OCI-LY7 (cell line): ENCODE measurements around the gene TIMP4. TPM values are rescaled to one million over a fixed set of nuclear protein-coding genes. Genes with fewer than 3 reads are reported as not detected.

Experiments
- BruUV-seq: library from RNA; stranded (reverse); fragments of 400-500 nt; replicated peaks from 2 replicates; lab custom pipeline; 2021; lab: Mats Ljungman, UMichigan
- CTCF ChIA-PET: fragments of 300-600 bp; sonication (Branson Sonifier 250); formaldehyde crosslinking; loops from one replicate; lab custom pipeline; 2022; ENCODE audit warnings: antibody characterized with exemption; ENCODE audit not compliant: unreplicated experiment; lab: Charles Lee
- POLR2A ChIA-PET: fragments of 300-600 bp; sonication (Branson Sonifier 250); formaldehyde crosslinking; loops from one replicate; lab custom pipeline; 2022; ENCODE audit warnings: antibody characterized with exemption; lab: Charles Lee
- DNase-seq: peaks from one replicate; pipeline ENCODE4 v3.0.0-alpha.2; 2015; ENCODE audit warnings: low spot score
- H2AFZ ChIP-seq: fragments of 200-600 bp; sonication (generic), shearing (Covaris generic); 2 replicates; pipeline ENCODE4 v1.6.1; 2014; ENCODE audit warnings: mild to moderate bottlenecking, antibody characterized with exemption, low read length, moderate library complexity
- H3K27ac ChIP-seq: fragments of 200-600 bp; sonication (generic); 2 replicates; pipeline ENCODE4 v1.5.1; 2014; ENCODE audit warnings: mixed run types, low read depth, mild to moderate bottlenecking, moderate library complexity, low read length, inconsistent platforms; ENCODE audit not compliant: poor library complexity, severe bottlenecking
- H3K36me3 ChIP-seq: fragments of 200-600 bp; sonication (generic); 2 replicates; pipeline ENCODE4 v1.6.1; 2014; ENCODE audit warnings: mild to moderate bottlenecking, antibody characterized with exemption, low read length, moderate library complexity, mixed read lengths; ENCODE audit not compliant: insufficient read depth
- H3K4me1 ChIP-seq: fragments of 200-600 bp; sonication (generic); 2 replicates; pipeline ENCODE4 v1.5.1; 2014; ENCODE audit warnings: mild to moderate bottlenecking, low read length; ENCODE audit not compliant: insufficient read depth, poor library complexity, severe bottlenecking
- H3K4me2 ChIP-seq: fragments of 200-600 bp; sonication (generic); 2 replicates; pipeline ENCODE4 v1.6.1; 2014; ENCODE audit warnings: mild to moderate bottlenecking, low read length
- H3K4me3 ChIP-seq: fragments of 200-600 bp; sonication (generic); 2 replicates; pipeline ENCODE4 v1.5.1; 2014; ENCODE audit warnings: mild to moderate bottlenecking, low read depth, low read length; ENCODE audit not compliant: poor library complexity, severe bottlenecking
- H3K79me2 ChIP-seq: fragments of 200-600 bp; sonication (generic); 2 replicates; pipeline ENCODE4 v1.6.1; 2016; ENCODE audit warnings: low read depth, mild to moderate bottlenecking, low read length, moderate library complexity, mixed read lengths; ENCODE audit not compliant: insufficient read depth
- H3K9me2 ChIP-seq: fragments of 200-600 bp; sonication (generic); 2 replicates; pipeline ENCODE4 v1.6.1; 2016; ENCODE audit warnings: mild to moderate bottlenecking, low read length, mixed read lengths; ENCODE audit not compliant: insufficient read depth
- H3K9me3 ChIP-seq: fragments of 200-600 bp; sonication (generic); 2 replicates; pipeline ENCODE4 v1.6.1; 2014; ENCODE audit warnings: mild to moderate bottlenecking, mixed run types, low read length, mixed read lengths
- H4K20me1 ChIP-seq: fragments of 200-600 bp; sonication (generic); 2 replicates; pipeline ENCODE4 v1.6.1; 2014; ENCODE audit warnings: mild to moderate bottlenecking, antibody characterized with exemption, low read length, moderate library complexity, mixed read lengths; ENCODE audit not compliant: insufficient read depth
- EZH2phosphoT487 ChIP-seq: fragments of 200-600 bp; sonication (generic); IDR thresholded peaks from 2 replicates; pipeline ENCODE4 v1.6.1; 2018; ENCODE audit warnings: low read depth, borderline replicate concordance, mild to moderate bottlenecking, mixed run types, antibody characterized with exemption, low read length, moderate library complexity, mixed read lengths
- intact Hi-C: fragments of 100-400 bp; cut with micrococcal nuclease; formaldehyde crosslinking; loops from one replicate; pipeline ENCODE4 v1.10.0; 2022; ENCODE audit not compliant: unreplicated experiment
- total RNA-seq, 2 experiments: library from RNA; depleted of rRNA in 1 of 2; stranded (reverse); fragments of >200 nt in 1 of 2; shearing (Covaris generic) in 1 of 2; gene quantifications; 2 replicates each; pipeline ENCODE4 v1.2.3, GENCODE V29; 2014 to 2022
- TF ChIP-seq, protein P1 (sequence below): fragments of 200-600 bp; sonication (generic); conservative IDR thresholded peaks from 2 replicates; pipeline ENCODE4 v1.5.1; 2014; ENCODE audit warnings: mild to moderate bottlenecking, antibody characterized with exemption, low read length, moderate library complexity, mixed read lengths

TIMP4 gene
- total RNA-seq, 2 experiments from 2014 or later, result not detected

DNA sequence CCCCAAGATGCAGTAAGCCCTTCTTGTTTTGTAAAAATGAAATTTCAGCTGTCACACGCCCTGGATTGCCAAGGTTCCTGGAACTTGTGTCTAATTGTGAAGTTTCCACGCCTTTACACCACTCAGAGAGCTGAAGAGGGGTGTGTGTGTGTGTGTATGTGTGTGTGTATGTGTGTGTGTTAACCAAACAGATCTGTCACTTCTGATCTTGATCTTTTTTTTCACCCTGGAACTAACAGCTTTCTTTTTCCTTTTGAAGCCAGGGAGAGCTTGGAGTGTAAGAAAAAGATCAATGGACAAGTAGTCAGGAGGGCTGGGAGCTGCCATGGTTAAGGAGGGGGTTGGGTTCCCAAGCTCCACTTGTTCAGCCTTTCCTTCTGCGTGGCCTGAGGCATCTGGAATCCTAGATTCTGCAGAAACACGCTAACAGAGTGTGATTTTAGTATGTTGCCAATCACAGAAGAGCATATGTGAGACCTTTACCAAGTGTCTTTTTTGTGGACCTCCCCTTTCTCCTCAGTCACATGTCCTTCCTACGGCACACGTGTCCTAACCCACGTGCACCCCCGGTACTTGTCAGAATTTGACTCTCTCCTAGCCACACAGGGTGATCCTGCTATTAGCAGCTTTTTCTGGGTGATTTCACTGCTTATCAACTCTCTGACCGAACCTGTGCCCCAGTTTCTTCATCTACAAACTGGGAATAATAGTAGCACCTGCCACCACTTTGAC lies 11.5 kb downstream of the TIMP4 start:
- no peak for DNase-seq
- Histone ChIP-seq H3K4me3 (no peak overlapping the region), H3K9me3 (no peaks in the 10 kb centered on the region), H3K4me1 (no peaks in the 10 kb centered on the region), H3K4me2 (no peak overlapping the region), H3K9me2 (no peaks in the 10 kb centered on the region), H2AFZ (no peak overlapping the region), H3K79me2 (no peaks in the 10 kb centered on the region), H4K20me1 (no peaks in the 10 kb centered on the region), H3K27ac (no peak overlapping the region), H3K36me3 (no peaks in the 10 kb centered on the region)
- no TSS peak for BruUV-seq
- TF ChIP-seq EZH2phosphoT487, result no peak
- TF ChIP-seq, protein P1, sequence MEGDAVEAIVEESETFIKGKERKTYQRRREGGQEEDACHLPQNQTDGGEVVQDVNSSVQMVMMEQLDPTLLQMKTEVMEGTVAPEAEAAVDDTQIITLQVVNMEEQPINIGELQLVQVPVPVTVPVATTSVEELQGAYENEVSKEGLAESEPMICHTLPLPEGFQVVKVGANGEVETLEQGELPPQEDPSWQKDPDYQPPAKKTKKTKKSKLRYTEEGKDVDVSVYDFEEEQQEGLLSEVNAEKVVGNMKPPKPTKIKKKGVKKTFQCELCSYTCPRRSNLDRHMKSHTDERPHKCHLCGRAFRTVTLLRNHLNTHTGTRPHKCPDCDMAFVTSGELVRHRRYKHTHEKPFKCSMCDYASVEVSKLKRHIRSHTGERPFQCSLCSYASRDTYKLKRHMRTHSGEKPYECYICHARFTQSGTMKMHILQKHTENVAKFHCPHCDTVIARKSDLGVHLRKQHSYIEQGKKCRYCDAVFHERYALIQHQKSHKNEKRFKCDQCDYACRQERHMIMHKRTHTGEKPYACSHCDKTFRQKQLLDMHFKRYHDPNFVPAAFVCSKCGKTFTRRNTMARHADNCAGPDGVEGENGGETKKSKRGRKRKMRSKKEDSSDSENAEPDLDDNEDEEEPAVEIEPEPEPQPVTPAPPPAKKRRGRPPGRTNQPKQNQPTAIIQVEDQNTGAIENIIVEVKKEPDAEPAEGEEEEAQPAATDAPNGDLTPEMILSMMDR, result no peak
- ChIA-PET CTCF (no interaction called here), POLR2A (no interaction called here)
- intact Hi-C loops, result no loop called here

- ChIA-PET POLR2A (interaction anchor here (0.5 kb wide), 1 partner anchor 12 kb away, joined by 3 read pairs; no protein-coding TSS in a partner anchor), CTCF (interaction anchor here (0.9 kb wide), 1 partner anchor 9 kb away, joined by 3 read pairs; no protein-coding TSS in a partner anchor)
- BruUV-seq, result no TSS peak
- Histone ChIP-seq H4K20me1 (no peaks in the 10 kb centered on the region), H3K4me1 (no peaks in the 10 kb centered on the region), H3K9me2 (no peaks in the 10 kb centered on the region), H3K27ac (no peak overlapping the region), H3K4me2 (no peak overlapping the region), H3K4me3 (no peak overlapping the region), H3K9me3 (no peaks in the 10 kb centered on the region), H2AFZ (no peak overlapping the region), H3K36me3 (no peaks in the 10 kb centered on the region), H3K79me2 (no peaks in the 10 kb centered on the region)
- no peak for TF ChIP-seq EZH2phosphoT487
- TF ChIP-seq, protein P1, result no peak
- intact Hi-C loops, result no loop called here
- DNase-seq, result no peak
These were observed 14.7 kb downstream of the TIMP4 start for GRCh38 chr3:12143949-12144504.

DNA sequence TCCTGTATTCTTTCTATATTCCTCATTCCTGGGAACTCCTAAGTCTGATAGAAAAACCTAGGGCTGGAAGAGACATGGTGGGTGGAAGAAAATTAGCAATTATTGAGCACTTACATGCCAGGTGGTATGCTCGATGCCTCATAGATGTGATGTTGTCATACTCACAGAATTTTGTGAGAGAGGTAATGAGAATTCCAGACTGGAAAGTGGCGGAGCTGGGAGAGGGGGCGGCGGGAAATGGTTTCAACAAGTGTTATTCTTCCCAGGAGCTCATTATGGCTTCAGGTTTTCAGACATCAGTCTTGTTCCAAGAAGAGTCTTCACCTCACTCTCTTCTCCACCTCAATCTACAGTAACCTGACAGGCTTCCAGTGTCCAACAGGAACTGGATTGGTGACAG lies 16.2 kb downstream of the TIMP4 start:
- no TSS peak for BruUV-seq
- CTCF ChIA-PET, result no interaction called here
- H3K79me2 ChIP-seq, result no peaks in the 10 kb centered on the region
- no peak for DNase-seq
- H3K9me3 ChIP-seq, result no peaks in the 10 kb centered on the region
- POLR2A ChIA-PET, result no interaction called here
- no peaks in the 10 kb centered on the region for H4K20me1 ChIP-seq
- intact Hi-C loops, result no loop called here
- TF ChIP-seq EZH2phosphoT487, result no peak
- TF ChIP-seq, protein P1, result no peak
- no peaks in the 10 kb centered on the region for H3K9me2 ChIP-seq
- H2AFZ ChIP-seq, result no peak overlapping the region
- no peaks in the 10 kb centered on the region for H3K4me1 ChIP-seq
- H3K4me3 ChIP-seq, result no peak overlapping the region
- H3K27ac ChIP-seq, result no peak overlapping the region
- H3K4me2 ChIP-seq, result no peak overlapping the region
- H3K36me3 ChIP-seq, result no peaks in the 10 kb centered on the region
